Glutamatergic neuron (in vitro differentiated cells): Measurements from ENCODE around the gene RHBDL1. TPM values are rescaled to one million over a fixed set of nuclear protein-coding genes. Genes with fewer than 3 reads are reported as not detected.

ENCODE experiments used
- DNase-seq: peaks from one replicate; pipeline ENCODE4 v3.0.0; 2022
- H3K27ac Mint-ChIP-seq: one replicate; pipeline ENCODE4 v1.8.0; 2020; ENCODE audit warnings: mild to moderate bottlenecking, mixed read lengths, inconsistent platforms; ENCODE audit not compliant: unreplicated experiment
- H3K27me3 Mint-ChIP-seq: one replicate; pipeline ENCODE4 v1.8.0; 2020; ENCODE audit warnings: mild to moderate bottlenecking, moderate library complexity, mixed read lengths, inconsistent platforms; ENCODE audit not compliant: unreplicated experiment
- H3K36me3 Mint-ChIP-seq: one replicate; pipeline ENCODE4 v1.8.0; 2020; ENCODE audit warnings: mild to moderate bottlenecking, mixed read lengths, inconsistent platforms; ENCODE audit not compliant: unreplicated experiment
- H3K4me1 Mint-ChIP-seq: one replicate; pipeline ENCODE4 v1.8.0; 2020; ENCODE audit warnings: mild to moderate bottlenecking, low read depth, mixed read lengths, inconsistent platforms; ENCODE audit not compliant: unreplicated experiment
- H3K4me3 Mint-ChIP-seq: one replicate; pipeline ENCODE4 v1.8.0; 2020; ENCODE audit warnings: mild to moderate bottlenecking, mixed read lengths, inconsistent platforms; ENCODE audit not compliant: unreplicated experiment
- H3K9me3 Mint-ChIP-seq: one replicate; pipeline ENCODE4 v1.8.0; 2020; ENCODE audit warnings: mild to moderate bottlenecking, moderate library complexity, mixed read lengths, inconsistent platforms; ENCODE audit not compliant: unreplicated experiment
- long read RNA-seq: library from polyadenylated mRNA; unstranded; transcript quantifications from one replicate; pipeline ENCODE4 v2.0.0, GENCODE V29; 2020; ENCODE audit not compliant: unreplicated experiment
- total RNA-seq: library from RNA; stranded (reverse); fragmentation: NEBNext Ultra II Directional; extraction: Animal tissue kit (Norgen Biotek cat#: 25700); gene quantifications from one replicate; pipeline ENCODE4 v1.2.1, GENCODE V29; 2021; ENCODE audit not compliant: unreplicated experiment
- TF ChIP-seq, protein P1 (sequence below): fragments of 200-600 bp; sonication (generic); IDR thresholded peaks from one replicate; pipeline ENCODE4 v1.5.0; 2021; ENCODE audit not compliant: partially characterized antibody, unreplicated experiment

The RHBDL1 gene
- 8.2 TPM for total RNA-seq
- long read RNA-seq = 0 reads

DNA sequence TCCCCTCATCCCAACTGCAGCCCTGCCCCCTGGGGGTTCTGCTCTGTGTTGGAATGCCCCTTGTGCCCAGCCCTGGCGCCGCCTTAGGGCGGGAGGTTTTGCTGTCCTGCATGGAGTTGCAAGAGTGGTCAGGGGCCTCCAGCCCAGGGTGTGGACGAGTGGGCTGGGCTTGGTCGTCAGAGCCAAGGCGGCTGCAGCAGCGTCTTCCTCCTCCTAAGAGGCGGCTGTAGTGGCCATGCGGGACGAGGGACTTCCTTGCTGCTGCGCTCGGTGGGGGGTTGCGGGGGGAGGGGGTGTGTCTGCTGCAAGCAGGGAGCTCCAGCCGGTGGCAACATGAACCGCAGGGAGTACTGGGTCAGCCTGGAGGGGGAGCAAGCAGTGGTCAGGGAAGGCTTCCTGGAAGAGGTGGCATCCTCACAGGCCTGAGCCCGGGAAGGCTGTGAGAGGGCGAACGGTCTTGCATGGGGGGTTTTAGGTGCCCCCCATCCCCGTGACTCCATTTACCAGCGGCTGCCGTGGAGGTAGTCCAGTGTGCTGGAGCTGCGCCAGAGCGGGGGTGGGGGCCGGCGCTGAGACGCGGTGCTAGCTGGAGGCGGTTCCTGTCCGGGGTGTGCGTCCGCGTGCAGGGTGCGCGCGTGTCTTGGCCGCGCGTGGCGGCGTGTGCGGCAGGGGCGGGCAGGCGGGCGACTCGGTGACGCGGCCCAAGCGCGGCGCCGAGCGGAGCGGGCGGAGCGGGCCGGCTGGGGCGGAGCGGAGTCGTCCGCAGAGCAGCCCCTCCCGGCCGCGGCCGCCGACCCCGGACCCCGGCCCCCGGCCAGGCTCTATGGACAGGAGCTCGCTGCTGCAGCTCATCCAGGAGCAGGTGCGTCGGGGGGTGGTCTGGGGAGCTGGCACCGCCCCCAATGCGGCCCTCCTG, at the start of gene RHBDL1:
TSS of gene RHBDL1 (plus strand) at position 704 of the 916 bp plus-strand sequence. CDS start at position 824, 120 bp downstream.
- peak; percentile 45 for DNase-seq
- TF ChIP-seq, protein P1, sequence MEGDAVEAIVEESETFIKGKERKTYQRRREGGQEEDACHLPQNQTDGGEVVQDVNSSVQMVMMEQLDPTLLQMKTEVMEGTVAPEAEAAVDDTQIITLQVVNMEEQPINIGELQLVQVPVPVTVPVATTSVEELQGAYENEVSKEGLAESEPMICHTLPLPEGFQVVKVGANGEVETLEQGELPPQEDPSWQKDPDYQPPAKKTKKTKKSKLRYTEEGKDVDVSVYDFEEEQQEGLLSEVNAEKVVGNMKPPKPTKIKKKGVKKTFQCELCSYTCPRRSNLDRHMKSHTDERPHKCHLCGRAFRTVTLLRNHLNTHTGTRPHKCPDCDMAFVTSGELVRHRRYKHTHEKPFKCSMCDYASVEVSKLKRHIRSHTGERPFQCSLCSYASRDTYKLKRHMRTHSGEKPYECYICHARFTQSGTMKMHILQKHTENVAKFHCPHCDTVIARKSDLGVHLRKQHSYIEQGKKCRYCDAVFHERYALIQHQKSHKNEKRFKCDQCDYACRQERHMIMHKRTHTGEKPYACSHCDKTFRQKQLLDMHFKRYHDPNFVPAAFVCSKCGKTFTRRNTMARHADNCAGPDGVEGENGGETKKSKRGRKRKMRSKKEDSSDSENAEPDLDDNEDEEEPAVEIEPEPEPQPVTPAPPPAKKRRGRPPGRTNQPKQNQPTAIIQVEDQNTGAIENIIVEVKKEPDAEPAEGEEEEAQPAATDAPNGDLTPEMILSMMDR = no peak
- Mint-ChIP-seq H3K36me3 (no peaks in the 10 kb centered on the region), H3K9me3 (peaks cover 6% of the 10 kb centered on the region), H3K27me3 (peaks cover 6% of the 10 kb centered on the region), H3K4me1 (no peaks in the 10 kb centered on the region), H3K4me3 (peak within 1 kb of the TSS; percentile 46), H3K27ac (no peak within 1 kb of the TSS)

DNA sequence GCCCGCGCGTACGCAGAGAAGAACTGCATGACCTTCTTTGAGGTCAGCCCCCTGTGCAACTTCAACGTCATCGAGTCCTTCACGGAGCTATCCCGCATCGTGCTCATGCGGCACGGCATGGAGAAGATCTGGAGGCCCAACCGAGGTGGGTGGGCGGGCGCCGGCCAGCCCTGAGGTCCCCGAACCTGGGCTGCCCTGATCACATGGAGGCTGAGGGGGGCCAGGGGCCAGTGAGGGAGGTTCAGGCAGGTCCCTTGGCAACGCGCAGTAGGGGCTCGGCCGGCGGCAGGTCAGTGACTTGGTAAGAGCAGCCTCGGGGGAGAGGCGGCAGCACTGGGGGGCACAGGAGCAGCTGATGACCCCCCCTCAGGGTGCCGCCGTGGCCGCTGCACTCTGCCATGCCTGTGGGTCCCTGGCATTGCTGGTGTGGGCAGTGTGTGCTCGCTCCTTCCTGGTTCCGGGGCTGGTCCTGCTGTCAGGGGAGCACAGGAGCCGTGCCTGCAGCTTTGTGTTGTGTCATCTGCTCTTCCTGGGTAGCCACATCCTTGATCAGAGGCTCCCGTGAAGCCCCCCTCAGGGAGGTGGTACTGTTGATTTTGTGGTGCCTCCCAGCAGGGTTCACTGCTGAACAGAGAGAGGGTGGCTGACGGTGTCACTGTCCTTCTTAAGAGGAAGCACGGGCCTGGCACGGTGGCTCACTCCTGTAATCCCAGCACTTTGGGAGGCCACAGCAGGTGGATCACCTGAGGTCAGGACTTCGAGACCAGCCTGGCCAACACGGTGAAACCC, 49.3 kb upstream of the RHBDL1 start:
- peaks cover 32% of the 10 kb centered on the region for H3K4me1 Mint-ChIP-seq

DNA sequence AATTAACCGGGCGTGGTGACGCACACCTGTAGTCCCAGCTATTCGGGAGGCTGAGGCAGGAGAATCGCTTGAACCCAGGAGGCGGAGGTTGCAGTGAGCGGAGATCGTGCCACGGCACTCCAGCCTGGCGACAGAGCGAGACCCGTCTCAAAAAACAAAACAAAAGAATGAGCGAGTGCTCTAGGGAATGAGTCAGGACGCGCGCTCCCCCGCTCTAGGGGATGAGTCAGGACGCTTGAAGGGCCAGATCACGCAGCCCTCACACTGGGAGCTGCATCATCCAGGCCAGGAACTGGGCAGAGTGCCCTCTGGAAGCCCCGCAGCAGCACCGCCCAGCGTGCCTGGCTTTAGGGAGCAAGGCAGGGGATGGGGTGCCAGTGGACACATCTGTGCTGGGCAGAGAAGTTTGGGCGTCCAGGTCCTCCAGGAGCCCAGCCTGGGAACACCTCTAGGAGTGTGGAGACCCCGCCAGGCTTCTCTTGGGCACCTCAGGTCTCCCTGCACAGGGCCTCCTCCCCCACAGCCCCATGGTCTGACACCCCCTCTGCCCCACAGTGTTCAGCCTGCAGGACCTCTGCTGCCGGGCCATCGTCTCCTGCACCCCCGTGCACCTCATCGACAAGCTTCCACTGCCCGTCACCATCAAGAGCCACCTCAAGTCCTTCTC, 48.6 kb upstream of the RHBDL1 start:
- Mint-ChIP-seq H3K4me1 (peaks cover 26% of the 10 kb centered on the region), H3K27me3 (peaks cover 20% of the 10 kb centered on the region), H3K36me3 (no peaks in the 10 kb centered on the region), H3K27ac (peak overlapping the region; percentile 17), H3K9me3 (peaks cover 16% of the 10 kb centered on the region), H3K4me3 (no peak overlapping the region)
- DNase-seq = no peak
- TF ChIP-seq, protein P1 = no peak

More for the DNA sequence above, 49.3 kb upstream of the RHBDL1 start:
- TF ChIP-seq, protein P1 = no peak
- DNase-seq = no peak
- Mint-ChIP-seq H3K36me3 (no peaks in the 10 kb centered on the region), H3K9me3 (peaks cover 18% of the 10 kb centered on the region), H3K27me3 (peaks cover 21% of the 10 kb centered on the region), H3K27ac (peak overlapping the region; percentile 17), H3K4me3 (no peak overlapping the region)

DNA sequence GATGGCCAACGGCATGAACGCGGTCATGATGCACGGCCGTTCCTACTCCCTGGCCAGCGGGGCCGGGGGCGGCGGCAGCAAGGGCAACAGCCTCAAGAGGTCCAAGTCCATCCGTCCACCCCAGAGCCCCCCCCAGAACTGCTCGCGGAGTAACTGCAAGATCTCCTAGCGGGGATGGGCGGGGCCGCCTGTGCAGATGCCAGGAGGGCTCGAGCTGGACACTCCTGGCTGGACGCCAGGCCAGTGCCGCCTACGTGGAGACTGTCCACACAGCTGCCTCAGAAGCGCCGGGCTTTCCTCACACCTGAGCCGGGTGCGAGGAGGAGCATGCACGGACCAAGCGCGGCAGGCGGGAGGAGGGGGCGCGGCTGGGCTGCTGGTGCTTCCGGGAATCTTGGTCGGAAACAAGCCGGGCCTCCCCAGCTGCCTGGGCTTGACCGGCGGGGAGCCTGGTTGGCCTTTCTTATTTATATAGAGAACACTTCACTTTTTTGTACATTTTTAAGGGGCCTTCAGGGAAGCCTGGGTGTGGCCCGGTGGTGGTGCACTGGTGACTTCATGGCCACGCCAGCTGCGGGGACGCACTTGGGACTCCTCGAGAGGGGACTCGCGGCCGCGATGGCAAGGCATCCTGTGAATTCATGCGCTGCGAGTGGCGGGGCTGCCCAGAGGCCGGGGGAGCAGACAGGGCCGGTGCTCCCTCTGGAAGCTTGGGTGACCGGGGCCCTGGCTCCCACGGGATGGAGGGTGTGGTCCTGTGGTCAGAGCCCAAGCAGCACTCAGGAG, 47.8 kb upstream of the RHBDL1 start:
- peak; percentile 30 for DNase-seq
- TF ChIP-seq, protein P1 = no peak
- Mint-ChIP-seq H3K4me1 (peaks cover 24% of the 10 kb centered on the region), H3K27me3 (peaks cover 20% of the 10 kb centered on the region), H3K27ac (peak overlapping the region; percentile 29), H3K36me3 (no peaks in the 10 kb centered on the region), H3K4me3 (peak overlapping the region; percentile 38), H3K9me3 (peaks cover 14% of the 10 kb centered on the region)
